ENCODE measurements around the gene PPT2. TPM values are rescaled to one million over a fixed set of nuclear protein-coding genes. Genes with fewer than 3 reads are reported as not detected.

PPT2 gene
- total and polyA plus RNA-seq, 2 experiments from 2014 or later, result 8.9 to 20.6 TPM

DNA sequence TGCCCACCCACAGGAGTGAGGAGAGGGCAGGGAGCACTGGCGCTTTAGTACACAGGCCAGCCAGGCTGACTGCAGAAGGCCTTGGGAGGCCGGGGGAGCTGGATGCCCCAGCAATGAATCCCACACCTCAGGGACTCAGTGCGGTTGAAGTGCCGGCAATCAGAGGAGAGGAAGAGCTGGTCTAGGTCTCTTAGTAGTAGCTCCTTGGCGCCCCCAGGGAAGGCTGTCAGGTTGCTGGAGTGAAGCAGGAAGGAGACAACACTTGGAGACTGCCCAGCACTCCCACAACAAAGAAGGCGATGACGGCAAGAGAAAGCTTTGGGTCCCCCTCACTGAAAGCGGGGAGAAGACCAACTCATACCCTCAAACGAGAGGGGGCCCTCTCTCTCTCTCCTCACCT, 36.5 kb upstream of the PPT2 start:
- H3K4me2 ChIP-seq, result no peak overlapping the region
- no peaks in the 10 kb centered on the region for H3K9me3 Mint-ChIP-seq
- no peak overlapping the region for H2AFZ ChIP-seq
- no peak overlapping the region for H3K27ac Mint-ChIP-seq
- H3K36me3 Mint-ChIP-seq (ENCODE audit: low read depth), result peaks cover 50% of the 10 kb centered on the region
- H3K4me1 ChIP-seq (ENCODE audit: insufficient read depth), result no peaks in the 10 kb centered on the region
- peaks cover 4% of the 10 kb centered on the region; the same call in 1 of the 2 replicates for H3F3A ChIP-seq (replicated peaks; ENCODE audit: low read depth)
- no peaks in the 10 kb centered on the region for H3K27me3 ChIP-seq (ENCODE audit: insufficient read depth)
- H3K79me2 ChIP-seq (replicated peaks; ENCODE audit: insufficient read depth), result no peaks in the 10 kb centered on the region
- H4K20me1 ChIP-seq (replicated peaks; ENCODE audit: insufficient read depth), result no peaks in the 10 kb centered on the region; the same call in 1 of the 2 replicates
- ATAC-seq (no peak), DNase-seq (ENCODE audit: low spot score) (peak; percentile 22)
- H3K4me3 Mint-ChIP-seq, result no peak overlapping the region
- H3K9me2 ChIP-seq (ENCODE audit: insufficient read depth), result no peaks in the 10 kb centered on the region
- no peak overlapping the region for H3K27ac ChIP-seq (ENCODE audit: low read depth)
- peaks cover 2% of the 10 kb centered on the region; the same call in 1 of the 3 replicates for H3K4me1 Mint-ChIP-seq
- no peak overlapping the region for H3K4me3 ChIP-seq
- peaks cover 12% of the 10 kb centered on the region for H3K36me3 ChIP-seq (ENCODE audit: insufficient read depth)
- peaks cover 6% of the 10 kb centered on the region for H3K27me3 Mint-ChIP-seq (ENCODE audit: insufficient read depth, low read depth, poor library complexity)
- no peak for TF ChIP-seq EZH2phosphoT487 (IDR thresholded peaks at IDR 0.05; ENCODE audit: unreplicated experiment)
- TF ChIP-seq, protein P1, sequence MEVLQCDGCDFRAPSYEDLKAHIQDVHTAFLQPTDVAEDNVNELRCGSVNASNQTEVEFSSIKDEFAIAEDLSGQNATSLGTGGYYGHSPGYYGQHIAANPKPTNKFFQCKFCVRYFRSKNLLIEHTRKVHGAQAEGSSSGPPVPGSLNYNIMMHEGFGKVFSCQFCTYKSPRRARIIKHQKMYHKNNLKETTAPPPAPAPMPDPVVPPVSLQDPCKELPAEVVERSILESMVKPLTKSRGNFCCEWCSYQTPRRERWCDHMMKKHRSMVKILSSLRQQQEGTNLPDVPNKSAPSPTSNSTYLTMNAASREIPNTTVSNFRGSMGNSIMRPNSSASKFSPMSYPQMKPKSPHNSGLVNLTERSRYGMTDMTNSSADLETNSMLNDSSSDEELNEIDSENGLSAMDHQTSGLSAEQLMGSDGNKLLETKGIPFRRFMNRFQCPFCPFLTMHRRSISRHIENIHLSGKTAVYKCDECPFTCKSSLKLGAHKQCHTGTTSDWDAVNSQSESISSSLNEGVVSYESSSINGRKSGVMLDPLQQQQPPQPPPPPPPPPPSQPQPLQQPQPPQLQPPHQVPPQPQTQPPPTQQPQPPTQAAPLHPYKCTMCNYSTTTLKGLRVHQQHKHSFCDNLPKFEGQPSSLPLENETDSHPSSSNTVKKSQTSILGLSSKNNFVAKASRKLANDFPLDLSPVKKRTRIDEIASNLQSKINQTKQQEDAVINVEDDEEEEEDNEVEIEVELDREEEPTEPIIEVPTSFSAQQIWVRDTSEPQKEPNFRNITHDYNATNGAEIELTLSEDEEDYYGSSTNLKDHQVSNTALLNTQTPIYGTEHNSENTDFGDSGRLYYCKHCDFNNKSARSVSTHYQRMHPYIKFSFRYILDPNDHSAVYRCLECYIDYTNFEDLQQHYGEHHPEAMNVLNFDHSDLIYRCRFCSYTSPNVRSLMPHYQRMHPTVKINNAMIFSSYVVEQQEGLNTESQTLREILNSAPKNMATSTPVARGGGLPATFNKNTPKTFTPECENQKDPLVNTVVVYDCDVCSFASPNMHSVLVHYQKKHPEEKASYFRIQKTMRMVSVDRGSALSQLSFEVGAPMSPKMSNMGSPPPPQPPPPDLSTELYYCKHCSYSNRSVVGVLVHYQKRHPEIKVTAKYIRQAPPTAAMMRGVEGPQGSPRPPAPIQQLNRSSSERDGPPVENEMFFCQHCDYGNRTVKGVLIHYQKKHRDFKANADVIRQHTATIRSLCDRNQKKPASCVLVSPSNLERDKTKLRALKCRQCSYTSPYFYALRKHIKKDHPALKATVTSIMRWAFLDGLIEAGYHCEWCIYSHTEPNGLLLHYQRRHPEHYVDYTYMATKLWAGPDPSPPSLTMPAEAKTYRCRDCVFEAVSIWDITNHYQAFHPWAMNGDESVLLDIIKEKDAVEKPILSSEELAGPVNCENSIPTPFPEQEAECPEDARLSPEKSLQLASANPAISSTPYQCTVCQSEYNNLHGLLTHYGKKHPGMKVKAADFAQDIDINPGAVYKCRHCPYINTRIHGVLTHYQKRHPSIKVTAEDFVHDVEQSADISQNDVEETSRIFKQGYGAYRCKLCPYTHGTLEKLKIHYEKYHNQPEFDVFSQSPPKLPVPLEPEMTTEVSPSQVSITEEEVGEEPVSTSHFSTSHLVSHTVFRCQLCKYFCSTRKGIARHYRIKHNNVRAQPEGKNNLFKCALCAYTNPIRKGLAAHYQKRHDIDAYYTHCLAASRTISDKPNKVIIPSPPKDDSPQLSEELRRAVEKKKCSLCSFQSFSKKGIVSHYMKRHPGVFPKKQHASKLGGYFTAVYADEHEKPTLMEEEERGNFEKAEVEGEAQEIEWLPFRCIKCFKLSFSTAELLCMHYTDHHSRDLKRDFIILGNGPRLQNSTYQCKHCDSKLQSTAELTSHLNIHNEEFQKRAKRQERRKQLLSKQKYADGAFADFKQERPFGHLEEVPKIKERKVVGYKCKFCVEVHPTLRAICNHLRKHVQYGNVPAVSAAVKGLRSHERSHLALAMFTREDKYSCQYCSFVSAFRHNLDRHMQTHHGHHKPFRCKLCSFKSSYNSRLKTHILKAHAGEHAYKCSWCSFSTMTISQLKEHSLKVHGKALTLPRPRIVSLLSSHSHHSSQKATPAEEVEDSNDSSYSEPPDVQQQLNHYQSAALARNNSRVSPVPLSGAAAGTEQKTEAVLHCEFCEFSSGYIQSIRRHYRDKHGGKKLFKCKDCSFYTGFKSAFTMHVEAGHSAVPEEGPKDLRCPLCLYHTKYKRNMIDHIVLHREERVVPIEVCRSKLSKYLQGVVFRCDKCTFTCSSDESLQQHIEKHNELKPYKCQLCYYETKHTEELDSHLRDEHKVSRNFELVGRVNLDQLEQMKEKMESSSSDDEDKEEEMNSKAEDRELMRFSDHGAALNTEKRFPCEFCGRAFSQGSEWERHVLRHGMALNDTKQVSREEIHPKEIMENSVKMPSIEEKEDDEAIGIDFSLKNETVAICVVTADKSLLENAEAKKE (CRISPR knock-in tag; IDR thresholded peaks at IDR 0.05), result no peak
- no peak for TF ChIP-seq CREB1 (CRISPR knock-in tag; IDR thresholded peaks at IDR 0.05; ENCODE audit: low read depth)
- TF ChIP-seq JUNB (IDR thresholded peaks at IDR 0.05; ENCODE audit: unreplicated experiment), result no peak
- TF ChIP-seq, protein P2, sequence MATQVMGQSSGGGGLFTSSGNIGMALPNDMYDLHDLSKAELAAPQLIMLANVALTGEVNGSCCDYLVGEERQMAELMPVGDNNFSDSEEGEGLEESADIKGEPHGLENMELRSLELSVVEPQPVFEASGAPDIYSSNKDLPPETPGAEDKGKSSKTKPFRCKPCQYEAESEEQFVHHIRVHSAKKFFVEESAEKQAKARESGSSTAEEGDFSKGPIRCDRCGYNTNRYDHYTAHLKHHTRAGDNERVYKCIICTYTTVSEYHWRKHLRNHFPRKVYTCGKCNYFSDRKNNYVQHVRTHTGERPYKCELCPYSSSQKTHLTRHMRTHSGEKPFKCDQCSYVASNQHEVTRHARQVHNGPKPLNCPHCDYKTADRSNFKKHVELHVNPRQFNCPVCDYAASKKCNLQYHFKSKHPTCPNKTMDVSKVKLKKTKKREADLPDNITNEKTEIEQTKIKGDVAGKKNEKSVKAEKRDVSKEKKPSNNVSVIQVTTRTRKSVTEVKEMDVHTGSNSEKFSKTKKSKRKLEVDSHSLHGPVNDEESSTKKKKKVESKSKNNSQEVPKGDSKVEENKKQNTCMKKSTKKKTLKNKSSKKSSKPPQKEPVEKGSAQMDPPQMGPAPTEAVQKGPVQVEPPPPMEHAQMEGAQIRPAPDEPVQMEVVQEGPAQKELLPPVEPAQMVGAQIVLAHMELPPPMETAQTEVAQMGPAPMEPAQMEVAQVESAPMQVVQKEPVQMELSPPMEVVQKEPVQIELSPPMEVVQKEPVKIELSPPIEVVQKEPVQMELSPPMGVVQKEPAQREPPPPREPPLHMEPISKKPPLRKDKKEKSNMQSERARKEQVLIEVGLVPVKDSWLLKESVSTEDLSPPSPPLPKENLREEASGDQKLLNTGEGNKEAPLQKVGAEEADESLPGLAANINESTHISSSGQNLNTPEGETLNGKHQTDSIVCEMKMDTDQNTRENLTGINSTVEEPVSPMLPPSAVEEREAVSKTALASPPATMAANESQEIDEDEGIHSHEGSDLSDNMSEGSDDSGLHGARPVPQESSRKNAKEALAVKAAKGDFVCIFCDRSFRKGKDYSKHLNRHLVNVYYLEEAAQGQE (IDR thresholded peaks at IDR 0.05; ENCODE audit: unreplicated experiment), result no peak
- TF ChIP-seq, protein P3, sequence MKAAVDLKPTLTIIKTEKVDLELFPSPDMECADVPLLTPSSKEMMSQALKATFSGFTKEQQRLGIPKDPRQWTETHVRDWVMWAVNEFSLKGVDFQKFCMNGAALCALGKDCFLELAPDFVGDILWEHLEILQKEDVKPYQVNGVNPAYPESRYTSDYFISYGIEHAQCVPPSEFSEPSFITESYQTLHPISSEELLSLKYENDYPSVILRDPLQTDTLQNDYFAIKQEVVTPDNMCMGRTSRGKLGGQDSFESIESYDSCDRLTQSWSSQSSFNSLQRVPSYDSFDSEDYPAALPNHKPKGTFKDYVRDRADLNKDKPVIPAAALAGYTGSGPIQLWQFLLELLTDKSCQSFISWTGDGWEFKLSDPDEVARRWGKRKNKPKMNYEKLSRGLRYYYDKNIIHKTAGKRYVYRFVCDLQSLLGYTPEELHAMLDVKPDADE (IDR thresholded peaks at IDR 0.05), result no peak
- TF ChIP-seq, protein P4, sequence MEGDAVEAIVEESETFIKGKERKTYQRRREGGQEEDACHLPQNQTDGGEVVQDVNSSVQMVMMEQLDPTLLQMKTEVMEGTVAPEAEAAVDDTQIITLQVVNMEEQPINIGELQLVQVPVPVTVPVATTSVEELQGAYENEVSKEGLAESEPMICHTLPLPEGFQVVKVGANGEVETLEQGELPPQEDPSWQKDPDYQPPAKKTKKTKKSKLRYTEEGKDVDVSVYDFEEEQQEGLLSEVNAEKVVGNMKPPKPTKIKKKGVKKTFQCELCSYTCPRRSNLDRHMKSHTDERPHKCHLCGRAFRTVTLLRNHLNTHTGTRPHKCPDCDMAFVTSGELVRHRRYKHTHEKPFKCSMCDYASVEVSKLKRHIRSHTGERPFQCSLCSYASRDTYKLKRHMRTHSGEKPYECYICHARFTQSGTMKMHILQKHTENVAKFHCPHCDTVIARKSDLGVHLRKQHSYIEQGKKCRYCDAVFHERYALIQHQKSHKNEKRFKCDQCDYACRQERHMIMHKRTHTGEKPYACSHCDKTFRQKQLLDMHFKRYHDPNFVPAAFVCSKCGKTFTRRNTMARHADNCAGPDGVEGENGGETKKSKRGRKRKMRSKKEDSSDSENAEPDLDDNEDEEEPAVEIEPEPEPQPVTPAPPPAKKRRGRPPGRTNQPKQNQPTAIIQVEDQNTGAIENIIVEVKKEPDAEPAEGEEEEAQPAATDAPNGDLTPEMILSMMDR (conservative IDR thresholded peaks at IDR 0.05; ENCODE audit: low read depth in 2 of 2), result peak in 1 of 2 experiments; percentile 18; a peak in 1 of 4 replicates
- TF ChIP-seq NANOG (IDR thresholded peaks at IDR 0.05; ENCODE audit: borderline replicate concordance), result no peak
- no peak for TF ChIP-seq STAT1 (IDR thresholded peaks at IDR 0.05; ENCODE audit: unreplicated experiment)

Data from GM23338 (cell line).